Activated gamma-delta T cell treated with anti-CD3 and anti-CD28 coated beads, Interleukin-2, amount 50 U/mL, for 16 hours (primary cell): ENCODE results near the gene MYZAP.
"Not testable (repeated sequence)": the region's sequence is repeated elsewhere in the genome, so short reads cannot be mapped to it uniquely, and the experiment has no call there.

ENCODE experiments used
- DNase-seq: peaks from one replicate; pipeline ENCODE4 v3.0.0-alpha.2; 2020; ENCODE audit warnings: low read depth

MYZAP gene

GRCh38 chr15:57592836-57593420, 1.2 kb downstream of the MYZAP start:
- DNase-seq: no peak

- DNase-seq: no peak
Measured at GRCh38 chr15:57594479-57594878, 2.8 kb downstream of the MYZAP start.

GRCh38 chr15:57595011-57595866, 3.5 kb downstream of the MYZAP start:
- DNase-seq: no peak

- DNase-seq: no peak
Measured at GRCh38 chr15:57596301-57596855, 4.7 kb downstream of the MYZAP start.

GRCh38 chr15:57596978-57597377, 5.3 kb downstream of the MYZAP start:
- no peak for DNase-seq

GRCh38 chr15:57597431-57597830, 5.7 kb downstream of the MYZAP start:
- no peak for DNase-seq

- DNase-seq: no peak
Measured at GRCh38 chr15:57598346-57598745, 6.6 kb downstream of the MYZAP start.

- DNase-seq: no peak
Measured at GRCh38 chr15:57599296-57599810, 7.6 kb downstream of the MYZAP start.

- DNase-seq: no peak
Measured at GRCh38 chr15:57600197-57600596, 8.5 kb downstream of the MYZAP start.

GRCh38 chr15:57604507-57604906, 12.8 kb downstream of the MYZAP start:
- DNase-seq: no peak

GRCh38 chr15:57605491-57605890, 13.8 kb downstream of the MYZAP start:
- DNase-seq: no peak

- no peak for DNase-seq
Measured at GRCh38 chr15:57606048-57606447, 14.3 kb downstream of the MYZAP start.

- DNase-seq: no peak
Measured at GRCh38 chr15:57606816-57607215, 15.1 kb downstream of the MYZAP start.

- no peak for DNase-seq
Measured at GRCh38 chr15:57607570-57608000, 15.9 kb downstream of the MYZAP start.

GRCh38 chr15:57609805-57610529, 18.3 kb downstream of the MYZAP start:
- no peak for DNase-seq

GRCh38 chr15:57611123-57611522, 19.4 kb downstream of the MYZAP start:
- DNase-seq: no peak

GRCh38 chr15:57611938-57612337, 20.2 kb downstream of the MYZAP start:
- no peak for DNase-seq

GRCh38 chr15:57614241-57614640, 22.5 kb downstream of the MYZAP start:
- no peak for DNase-seq

- DNase-seq: not testable (repeated sequence)
Measured at GRCh38 chr15:57615951-57616496, 24.3 kb downstream of the MYZAP start.

- DNase-seq: no peak
Measured at GRCh38 chr15:57618325-57618724, 26.6 kb downstream of the MYZAP start.

GRCh38 chr15:57619746-57620145, 28.0 kb downstream of the MYZAP start:
- DNase-seq: no peak

GRCh38 chr15:57624730-57625129, 33.0 kb downstream of the MYZAP start:
- no peak for DNase-seq
